BE2C (cell line): ENCODE results near the gene CEP164.

ENCODE experiments used
- DNase-seq: peaks from one replicate; pipeline ENCODE4 v3.0.0-alpha.2; 2020
- H3K27me3 ChIP-seq: fragments of 250-450 bp; sonication (Bioruptor Pico); 2 replicates; pipeline ENCODE4 v1.5.1; 2020; ENCODE audit warnings: mild to moderate bottlenecking
- H3K36me3 ChIP-seq: fragments of 250-450 bp; sonication (Bioruptor Pico); 2 replicates; pipeline ENCODE4 v1.5.1; 2020; ENCODE audit warnings: mild to moderate bottlenecking
- H3K4me1 ChIP-seq: fragments of 250-450 bp; sonication (Bioruptor Pico); 2 replicates; pipeline ENCODE4 v1.5.1; 2020
- H3K4me3 ChIP-seq: 2 replicates; pipeline ENCODE4 v1.5.1; 2011; ENCODE audit warnings: low read depth, low read length
- H3K9me3 ChIP-seq: fragments of 250-450 bp; sonication (Bioruptor Pico); 2 replicates; pipeline ENCODE4 v1.5.1; 2020
- TF ChIP-seq, protein P1 (sequence below): IDR thresholded peaks from 2 replicates; pipeline ENCODE4 v1.5.1; 2012; ENCODE audit warnings: mild to moderate bottlenecking, low read depth, low read length

The CEP164 gene

DNA sequence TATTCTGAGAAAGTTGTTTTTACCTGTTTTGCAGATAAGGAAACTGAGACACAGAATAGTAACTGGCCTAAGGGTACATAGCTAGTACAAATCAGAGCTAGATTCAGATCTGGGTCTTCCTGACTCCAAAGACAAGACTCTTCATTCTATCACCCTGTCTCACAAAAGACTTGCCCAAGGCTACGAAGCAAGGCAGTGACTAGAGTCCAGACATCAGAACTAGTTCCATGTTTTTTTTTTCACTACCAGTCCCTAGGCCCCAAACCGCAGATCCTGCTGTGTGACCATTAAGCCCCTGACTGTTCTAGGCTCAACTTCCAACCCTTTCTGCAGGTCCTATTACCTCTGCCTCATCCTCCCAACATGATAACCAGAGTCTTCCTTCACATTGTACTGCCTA is 35.0 kb upstream of the CEP164 start:
- H3K36me3 ChIP-seq = peaks cover 22% of the 10 kb centered on the region
- no peaks in the 10 kb centered on the region for H3K27me3 ChIP-seq
- H3K9me3 ChIP-seq = no peaks in the 10 kb centered on the region
- DNase-seq = no peak
- H3K4me1 ChIP-seq = no peaks in the 10 kb centered on the region
- no peak overlapping the region for H3K4me3 ChIP-seq
- TF ChIP-seq, protein P1, sequence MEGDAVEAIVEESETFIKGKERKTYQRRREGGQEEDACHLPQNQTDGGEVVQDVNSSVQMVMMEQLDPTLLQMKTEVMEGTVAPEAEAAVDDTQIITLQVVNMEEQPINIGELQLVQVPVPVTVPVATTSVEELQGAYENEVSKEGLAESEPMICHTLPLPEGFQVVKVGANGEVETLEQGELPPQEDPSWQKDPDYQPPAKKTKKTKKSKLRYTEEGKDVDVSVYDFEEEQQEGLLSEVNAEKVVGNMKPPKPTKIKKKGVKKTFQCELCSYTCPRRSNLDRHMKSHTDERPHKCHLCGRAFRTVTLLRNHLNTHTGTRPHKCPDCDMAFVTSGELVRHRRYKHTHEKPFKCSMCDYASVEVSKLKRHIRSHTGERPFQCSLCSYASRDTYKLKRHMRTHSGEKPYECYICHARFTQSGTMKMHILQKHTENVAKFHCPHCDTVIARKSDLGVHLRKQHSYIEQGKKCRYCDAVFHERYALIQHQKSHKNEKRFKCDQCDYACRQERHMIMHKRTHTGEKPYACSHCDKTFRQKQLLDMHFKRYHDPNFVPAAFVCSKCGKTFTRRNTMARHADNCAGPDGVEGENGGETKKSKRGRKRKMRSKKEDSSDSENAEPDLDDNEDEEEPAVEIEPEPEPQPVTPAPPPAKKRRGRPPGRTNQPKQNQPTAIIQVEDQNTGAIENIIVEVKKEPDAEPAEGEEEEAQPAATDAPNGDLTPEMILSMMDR = no peak

DNA sequence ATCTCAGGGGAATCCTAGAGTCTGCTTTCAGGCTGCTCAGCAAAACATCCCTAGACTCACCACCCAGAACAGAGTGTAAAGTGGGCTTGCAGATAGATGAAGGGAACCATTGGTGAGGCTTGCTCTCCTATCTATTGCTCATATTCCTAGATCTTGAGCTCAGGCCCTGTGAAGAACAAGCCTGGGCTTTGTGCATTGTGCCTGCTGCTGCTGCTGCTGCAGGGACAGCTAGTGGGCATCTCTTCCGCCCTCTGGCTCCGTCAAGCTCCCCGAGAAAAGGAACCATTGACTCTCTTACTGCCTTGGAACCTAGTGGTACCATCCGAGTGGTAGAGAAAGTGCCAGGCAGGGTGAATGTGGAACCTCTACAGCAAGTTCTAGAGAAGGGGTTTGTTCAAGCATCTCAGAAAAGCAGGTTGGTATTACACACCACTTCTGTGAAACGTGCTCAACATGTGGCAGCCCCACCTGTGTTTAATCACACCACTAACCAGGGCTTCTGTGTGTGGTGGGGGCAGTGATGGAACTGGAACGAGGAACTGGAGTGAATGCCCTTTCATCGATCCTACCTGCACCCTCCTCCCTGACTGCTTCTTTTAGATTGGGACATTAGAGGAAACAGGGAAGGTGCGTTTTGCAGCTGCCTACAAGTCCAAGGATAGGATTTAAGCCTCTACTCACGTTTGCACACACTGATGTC is 32.1 kb upstream of the CEP164 start:
- Histone ChIP-seq H3K9me3 (no peaks in the 10 kb centered on the region), H3K27me3 (no peaks in the 10 kb centered on the region), H3K36me3 (peaks cover 7% of the 10 kb centered on the region), H3K4me3 (no peak overlapping the region), H3K4me1 (peaks cover 11% of the 10 kb centered on the region)
- DNase-seq = no peak
- TF ChIP-seq, protein P1 = no peak

DNA sequence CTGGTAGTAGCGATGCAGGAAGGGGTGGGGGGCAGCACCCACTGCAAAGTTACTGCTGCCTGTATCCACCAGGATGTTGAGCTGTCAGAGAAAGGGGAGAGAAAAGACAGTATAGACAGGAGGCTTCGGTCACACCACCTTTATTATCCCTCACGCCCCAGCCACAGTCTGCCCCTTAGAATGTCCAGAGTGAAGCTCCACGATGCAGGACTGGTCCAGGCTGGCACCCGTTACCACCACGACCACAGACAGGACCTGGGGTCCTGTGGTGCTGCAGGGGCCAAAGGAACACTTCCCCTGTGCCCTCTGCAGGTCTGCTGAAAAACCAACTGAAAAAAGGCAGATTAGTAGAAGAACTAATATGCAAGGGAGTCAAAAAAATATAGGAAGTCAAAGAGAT is 30.8 kb upstream of the CEP164 start:
- Histone ChIP-seq H3K4me1 (peaks cover 11% of the 10 kb centered on the region), H3K36me3 (peaks cover 3% of the 10 kb centered on the region; the same call in 1 of the 2 replicates), H3K4me3 (no peak overlapping the region), H3K9me3 (no peaks in the 10 kb centered on the region), H3K27me3 (no peaks in the 10 kb centered on the region)
- TF ChIP-seq, protein P1 = no peak
- no peak for DNase-seq

DNA sequence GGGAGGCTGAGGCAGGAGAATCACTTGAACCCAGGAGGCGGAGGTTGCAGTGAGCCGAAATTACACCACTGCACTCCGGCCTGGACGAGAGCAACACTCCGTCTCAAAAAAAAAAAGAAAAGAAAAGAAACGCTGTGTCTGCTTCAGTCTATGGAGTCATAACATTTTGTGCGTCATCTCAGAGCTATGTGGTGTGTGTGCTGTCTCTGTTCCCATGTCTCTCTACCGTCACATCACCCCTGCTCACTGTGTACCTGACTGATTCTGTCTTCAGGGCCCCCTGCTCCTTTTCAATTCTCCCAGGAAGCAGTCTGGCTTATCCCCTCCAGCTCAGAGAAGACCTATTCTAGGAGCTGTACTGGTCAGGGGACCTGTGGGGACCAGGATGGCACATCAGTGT is 29.5 kb upstream of the CEP164 start:
- TF ChIP-seq, protein P1 = no peak
- no peaks in the 10 kb centered on the region for H3K27me3 ChIP-seq
- DNase-seq = no peak
- H3K4me3 ChIP-seq = no peak overlapping the region
- H3K9me3 ChIP-seq = no peaks in the 10 kb centered on the region
- peaks cover 11% of the 10 kb centered on the region for H3K4me1 ChIP-seq
- H3K36me3 ChIP-seq = peaks cover 3% of the 10 kb centered on the region; the same call in 1 of the 2 replicates

DNA sequence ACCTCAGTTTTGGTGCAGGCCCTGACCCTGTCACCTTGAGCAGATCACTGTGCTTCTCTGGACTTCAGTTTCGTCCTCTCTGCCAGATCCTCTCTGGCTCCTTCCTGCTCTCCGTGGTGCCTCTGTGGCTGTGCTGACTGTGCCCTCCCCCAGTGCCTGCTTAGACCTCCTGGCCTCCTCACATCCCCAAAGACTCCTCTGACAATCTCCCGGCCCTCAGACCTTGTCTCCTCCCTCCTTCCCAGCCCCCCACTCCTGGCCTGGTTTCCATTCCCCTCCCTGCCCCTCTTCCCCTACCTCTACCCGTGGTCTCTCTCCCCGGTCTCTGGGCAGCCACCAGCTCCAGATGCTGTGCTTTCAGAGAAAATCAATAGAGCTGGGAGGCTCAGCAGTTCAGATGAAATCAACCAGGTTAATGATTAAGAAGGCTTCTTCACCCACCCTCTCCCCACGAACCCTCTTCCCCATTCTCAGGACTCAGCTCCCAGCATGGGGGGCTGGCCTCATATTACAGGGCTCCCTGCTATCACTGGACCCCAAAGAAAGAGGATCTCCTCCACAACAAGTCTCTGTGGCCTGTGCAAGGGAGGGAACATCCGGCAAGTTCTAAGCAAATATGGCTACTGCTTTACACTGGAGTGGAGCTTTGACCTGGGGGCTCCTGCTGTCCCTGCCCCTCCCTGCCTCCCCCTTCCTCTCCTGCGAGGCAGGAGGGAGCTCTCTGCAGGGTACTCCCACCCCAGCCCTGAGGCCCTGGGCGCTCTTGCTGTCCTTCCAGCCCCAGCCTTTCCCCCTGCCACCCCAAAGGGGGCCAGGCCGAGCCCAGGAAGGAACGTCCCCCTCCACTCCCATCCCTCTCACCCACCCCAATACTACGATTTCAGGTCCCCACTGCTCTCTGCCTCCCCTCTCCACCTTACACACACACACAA is 28.0 kb upstream of the CEP164 start:
- H3K4me3 ChIP-seq = no peak overlapping the region

More for the DNA sequence above, 28.0 kb upstream of the CEP164 start:
- DNase-seq = peak; percentile 24
- TF ChIP-seq, protein P1 = no peak
- no peaks in the 10 kb centered on the region for H3K27me3 ChIP-seq
- H3K9me3 ChIP-seq = no peaks in the 10 kb centered on the region
- H3K4me1 ChIP-seq = peaks cover 11% of the 10 kb centered on the region
- peaks cover 3% of the 10 kb centered on the region; the same call in 1 of the 2 replicates for H3K36me3 ChIP-seq
